ENCODE measurements around the gene APPBP2.
"Not testable (repeated sequence)": the region's sequence is repeated elsewhere in the genome, so short reads cannot be mapped to it uniquely, and the experiment has no call there.

- not testable (repeated sequence) for TF ChIP-seq CTCF, EP300, POLR2A (IDR thresholded peaks at IDR 0.05)
These were observed 10.4 kb downstream of the APPBP2 start for GRCh38 chr17:60515683-60516082.
